HEK293 (cell line): ENCODE results near the gene PDCL2.
A peak's percentile ranks its signal among the peaks of the same experiment; 100 is the strongest.

ENCODE experiments used
- CTCF ChIA-PET: fragments of 350-600 bp; formaldehyde crosslinking; extraction: SDS; loops from one replicate; lab custom pipeline; 2021; ENCODE audit warnings: antibody characterized with exemption; lab: Yijun Ruan, JAX
- POLR2A ChIA-PET: fragments of 300-600 bp; formaldehyde crosslinking; extraction: SDS; loops from one replicate; lab custom pipeline; 2020; ENCODE audit warnings: antibody characterized with exemption, inconsistent platforms; lab: Yijun Ruan, JAX
- H3K27ac ChIP-seq: fragments of 200-500 bp; sonication (Bioruptor generic); 2 replicates; pipeline ENCODE4 v1.5.1; 2014; ENCODE audit warnings: low read depth, low read length, control low read depth, inconsistent platforms; ENCODE audit errors: extremely low read depth
- H3K36me3 ChIP-seq, 2 experiments: fragments of 200-500 bp in 1 of 2; sonication (Bioruptor generic) in 1 of 2; 1 replicate in 1 of 2; 2 replicates in 1 of 2; pipeline ENCODE4 v1.5.1; 2014 to 2017; ENCODE audit warnings: inconsistent platforms in 2 of 2, low read length in 2 of 2; ENCODE audit not compliant: control insufficient read depth in 2 of 2, insufficient read depth in 1 of 2
- H3K4me1 ChIP-seq: fragments of 200-500 bp; sonication (Bioruptor generic); 2 replicates; pipeline ENCODE4 v1.5.1; 2014; ENCODE audit warnings: mild to moderate bottlenecking, low read length, inconsistent platforms; ENCODE audit not compliant: control insufficient read depth, insufficient read depth
- H3K4me3 ChIP-seq: 2 replicates; pipeline ENCODE4 v1.5.1; 2011; ENCODE audit warnings: low read depth, mild to moderate bottlenecking, control low read depth, low read length, moderate library complexity
- H3K9me3 ChIP-seq: fragments of 200-500 bp; sonication (Bioruptor generic); 2 replicates; pipeline ENCODE4 v1.5.1; 2014; ENCODE audit warnings: low read depth, low read length, inconsistent platforms; ENCODE audit not compliant: control insufficient read depth, insufficient read depth
- FEZF1 ChIP-seq: fragments of 450-650 bp; formaldehyde crosslinking; IDR thresholded peaks from 2 replicates; pipeline ENCODE4 v1.5.1; 2016; ENCODE audit warnings: missing biosample characterization, missing genetic modification characterization
- MYNN ChIP-seq: fragments of 450-650 bp; formaldehyde crosslinking; IDR thresholded peaks from 2 replicates; pipeline ENCODE4 v1.5.1; 2016; ENCODE audit warnings: missing biosample characterization, missing genetic modification characterization, borderline replicate concordance
- PRDM1 ChIP-seq: fragments of 450-650 bp; formaldehyde crosslinking; IDR thresholded peaks from 2 replicates; pipeline ENCODE4; 2016; ENCODE audit warnings: missing biosample characterization, missing genetic modification characterization
- SALL2 ChIP-seq: fragments of 450-650 bp; formaldehyde crosslinking; IDR thresholded peaks from 2 replicates; pipeline ENCODE4 v1.5.0; 2017; ENCODE audit warnings: missing biosample characterization, mild to moderate bottlenecking, missing genetic modification characterization, borderline replicate concordance
- SP3 ChIP-seq: fragments of 450-650 bp; formaldehyde crosslinking; IDR thresholded peaks from 2 replicates; pipeline ENCODE4 v1.5.1; 2016; ENCODE audit warnings: missing biosample characterization, missing genetic modification characterization
- ZBTB21 ChIP-seq: fragments of 450-650 bp; formaldehyde crosslinking; IDR thresholded peaks from 2 replicates; pipeline ENCODE4 v1.5.1; 2017; ENCODE audit warnings: missing biosample characterization, missing genetic modification characterization
- ZBTB26 ChIP-seq: fragments of 450-650 bp; formaldehyde crosslinking; optimal IDR thresholded peaks from 2 replicates; pipeline ENCODE3; 2016; ENCODE audit warnings: missing biosample characterization, mild to moderate bottlenecking, missing genetic modification characterization
- ZFP37 ChIP-seq: fragments of 450-650 bp; formaldehyde crosslinking; IDR thresholded peaks from 2 replicates; pipeline ENCODE4 v1.5.1; 2016; ENCODE audit warnings: missing biosample characterization, missing genetic modification characterization
- ZNF223 ChIP-seq: fragments of 450-650 bp; formaldehyde crosslinking; IDR thresholded peaks from 2 replicates; pipeline ENCODE4 v1.5.1; 2016; ENCODE audit warnings: missing biosample characterization, missing genetic modification characterization
- ZNF239 ChIP-seq: fragments of 450-650 bp; formaldehyde crosslinking; IDR thresholded peaks from 2 replicates; pipeline ENCODE4 v1.5.1; 2016; ENCODE audit warnings: missing biosample characterization, missing genetic modification characterization
- ZNF274 ChIP-seq, 2 experiments: fragments of 200-500 bp in 1 of 2; fragments of 450-650 bp in 1 of 2; sonication (Bioruptor generic) in 1 of 2; formaldehyde crosslinking in 1 of 2; IDR thresholded peaks; 2 replicates each; pipeline versions ENCODE4 v1.5.1 to v1.6.1; 2014 to 2016; ENCODE audit warnings: borderline replicate concordance in 1 of 2, inconsistent platforms in 1 of 2, low read length in 1 of 2, missing biosample characterization in 1 of 2, missing genetic modification characterization in 1 of 2
- ZNF426 ChIP-seq: fragments of 450-650 bp; formaldehyde crosslinking; IDR thresholded peaks from 2 replicates; pipeline ENCODE4 v1.5.1; 2017; ENCODE audit warnings: missing biosample characterization, missing genetic modification characterization, mild to moderate bottlenecking, inconsistent platforms, moderate library complexity
- ZNF555 ChIP-seq: fragments of 450-650 bp; formaldehyde crosslinking; conservative IDR thresholded peaks from 2 replicates; pipeline ENCODE4 v1.5.1; 2017; ENCODE audit warnings: missing biosample characterization, mild to moderate bottlenecking, missing genetic modification characterization, inconsistent platforms
- ZNF561 ChIP-seq: fragments of 450-650 bp; IDR thresholded peaks from 2 replicates; pipeline ENCODE4 v1.5.1; 2018; ENCODE audit warnings: missing biosample characterization, missing genetic modification characterization, borderline replicate concordance
- ZNF585B ChIP-seq: fragments of 450-650 bp; formaldehyde crosslinking; IDR thresholded peaks from 2 replicates; pipeline ENCODE4 v1.5.1; 2016; ENCODE audit warnings: missing biosample characterization, missing genetic modification characterization
- ZNF596 ChIP-seq: fragments of 450-650 bp; IDR thresholded peaks from 2 replicates; pipeline ENCODE4 v1.5.0; 2018; ENCODE audit warnings: missing biosample characterization, mild to moderate bottlenecking, missing genetic modification characterization, moderate library complexity
- ZNF626 ChIP-seq: fragments of 450-650 bp; sonication (Bioruptor Pico); formaldehyde crosslinking; IDR thresholded peaks from 2 replicates; pipeline ENCODE4 v1.5.1; 2018; ENCODE audit warnings: missing biosample characterization, missing genetic modification characterization, inconsistent platforms
- ZNF768 ChIP-seq: fragments of 450-650 bp; formaldehyde crosslinking; IDR thresholded peaks from 2 replicates; pipeline ENCODE4 v1.5.1; 2018; ENCODE audit warnings: missing biosample characterization, mild to moderate bottlenecking, missing genetic modification characterization
- TF ChIP-seq, protein P1 (sequence below): fragments of 450-650 bp; formaldehyde crosslinking; IDR thresholded peaks from 2 replicates; pipeline ENCODE4 v1.5.1; 2016; ENCODE audit warnings: missing biosample characterization, missing genetic modification characterization
- TF ChIP-seq, protein P2 (sequence below): fragments of 450-650 bp; formaldehyde crosslinking; IDR thresholded peaks from 2 replicates; pipeline ENCODE4 v1.5.1; 2016; ENCODE audit warnings: missing biosample characterization, missing genetic modification characterization, low read depth

Gene PDCL2

GRCh38 chr4:55549888-55550287, 42.2 kb downstream of the PDCL2 start (continued):
- no peak for TF ChIP-seq ZNF223 (tag by site-specific recombination)

- Histone ChIP-seq H3K36me3 (no peaks in the 10 kb centered on the region), H3K9me3 (no peaks in the 10 kb centered on the region), H3K27ac (no peak overlapping the region), H3K4me1 (no peaks in the 10 kb centered on the region), H3K4me3 (no peak overlapping the region)
- CTCF ChIA-PET: no interaction called here
- TF ChIP-seq ZNF274 (IDR thresholded peaks at IDR 0.05; ENCODE audit: low read length): no peak
- TF ChIP-seq ZNF274 (tag by site-specific recombination; IDR thresholded peaks at IDR 0.05; ENCODE audit: borderline replicate concordance): no peak
- no peak for TF ChIP-seq ZNF239
- TF ChIP-seq ZFP37: no peak
- TF ChIP-seq MYNN: no peak
- TF ChIP-seq, protein P1, sequence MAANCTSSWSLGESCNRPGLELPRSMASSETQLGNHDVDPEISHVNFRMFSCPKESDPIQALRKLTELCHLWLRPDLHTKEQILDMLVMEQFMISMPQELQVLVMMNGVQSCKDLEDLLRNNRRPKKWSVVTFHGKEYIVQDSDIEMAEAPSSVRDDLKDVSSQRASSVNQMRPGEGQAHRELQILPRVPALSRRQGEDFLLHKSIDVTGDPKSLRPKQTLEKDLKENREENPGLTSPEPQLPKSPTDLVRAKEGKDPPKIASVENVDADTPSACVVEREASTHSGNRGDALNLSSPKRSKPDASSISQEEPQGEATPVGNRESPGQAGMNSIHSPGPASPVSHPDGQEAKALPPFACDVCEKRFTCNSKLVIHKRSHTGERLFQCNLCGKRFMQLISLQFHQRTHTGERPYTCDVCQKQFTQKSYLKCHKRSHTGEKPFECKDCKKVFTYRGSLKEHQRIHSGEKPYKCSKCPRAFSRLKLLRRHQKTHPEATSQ (tag by site-specific recombination): no peak
- TF ChIP-seq, protein P2, sequence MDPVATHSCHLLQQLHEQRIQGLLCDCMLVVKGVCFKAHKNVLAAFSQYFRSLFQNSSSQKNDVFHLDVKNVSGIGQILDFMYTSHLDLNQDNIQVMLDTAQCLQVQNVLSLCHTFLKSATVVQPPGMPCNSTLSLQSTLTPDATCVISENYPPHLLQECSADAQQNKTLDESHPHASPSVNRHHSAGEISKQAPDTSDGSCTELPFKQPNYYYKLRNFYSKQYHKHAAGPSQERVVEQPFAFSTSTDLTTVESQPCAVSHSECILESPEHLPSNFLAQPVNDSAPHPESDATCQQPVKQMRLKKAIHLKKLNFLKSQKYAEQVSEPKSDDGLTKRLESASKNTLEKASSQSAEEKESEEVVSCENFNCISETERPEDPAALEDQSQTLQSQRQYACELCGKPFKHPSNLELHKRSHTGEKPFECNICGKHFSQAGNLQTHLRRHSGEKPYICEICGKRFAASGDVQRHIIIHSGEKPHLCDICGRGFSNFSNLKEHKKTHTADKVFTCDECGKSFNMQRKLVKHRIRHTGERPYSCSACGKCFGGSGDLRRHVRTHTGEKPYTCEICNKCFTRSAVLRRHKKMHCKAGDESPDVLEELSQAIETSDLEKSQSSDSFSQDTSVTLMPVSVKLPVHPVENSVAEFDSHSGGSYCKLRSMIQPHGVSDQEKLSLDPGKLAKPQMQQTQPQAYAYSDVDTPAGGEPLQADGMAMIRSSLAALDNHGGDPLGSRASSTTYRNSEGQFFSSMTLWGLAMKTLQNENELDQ (tag by site-specific recombination): no peak
- no peak for TF ChIP-seq ZBTB21 (tag by site-specific recombination)
- no peak for TF ChIP-seq SP3 (tag by site-specific recombination)
- TF ChIP-seq ZNF555 (tag by site-specific recombination): no peak
- TF ChIP-seq ZNF596: no peak
- TF ChIP-seq ZNF768 (tag by site-specific recombination): no peak
- no peak for TF ChIP-seq ZNF426 (tag by site-specific recombination)
- TF ChIP-seq ZNF585B (tag by site-specific recombination): no peak
- TF ChIP-seq ZBTB26: no peak
- no peak for TF ChIP-seq ZNF626 (tag by site-specific recombination)
- no peak for TF ChIP-seq ZNF561
- POLR2A ChIA-PET: no interaction called here
These were observed 44.1 kb downstream of the PDCL2 start for GRCh38 chr4:55547918-55548317.

GRCh38 chr4:55547466-55547770, 44.6 kb downstream of the PDCL2 start:
- H3K9me3 ChIP-seq: no peaks in the 10 kb centered on the region
- ChIA-PET POLR2A (interaction anchor here (0.6 to 2.4 kb wide), 2 partner anchors 152 to 203 kb away, joined by 3 to 14 read pairs; partner anchors contain the start of gene TMEM165), CTCF (interaction anchor here (0.6 to 0.7 kb wide), 3 partner anchors 175 to 548 kb away, joined by 3 read pairs; no protein-coding TSS in a partner anchor)
- H3K27ac ChIP-seq: peak overlapping the region; percentile 84
- H3K4me3 ChIP-seq: peak overlapping the region; percentile 66
- no peaks in the 10 kb centered on the region for H3K4me1 ChIP-seq
- H3K36me3 ChIP-seq: no peaks in the 10 kb centered on the region
- no peak for TF ChIP-seq SALL2 (tag by site-specific recombination)
- peak; percentile 68 for TF ChIP-seq PRDM1 (tag by site-specific recombination)
- peak; percentile 51 for TF ChIP-seq FEZF1 (tag by site-specific recombination)
